WTC11 (cell line): ENCODE data around the gene RFTN1. TPM values are rescaled to one million over a fixed set of nuclear protein-coding genes. Genes with fewer than 3 reads are reported as not detected.

Experiments used
- ATAC-seq: fragments of 200-7000 bp; cut with Tn5 transposase; 2 replicates; pipeline ENCODE4 v1.10.0; 2021; ENCODE audit warnings: mild to moderate bottlenecking, moderate library complexity
- CTCF ChIA-PET: fragments of 300-600 bp; sonication (Branson Sonifier 250); formaldehyde crosslinking; loops from one replicate; lab custom pipeline; 2021; ENCODE audit warnings: antibody characterized with exemption; lab: Charles Lee
- POLR2A ChIA-PET: fragments of 350-600 bp; sonication (Branson Sonifier 250); formaldehyde crosslinking; loops from one replicate; lab custom pipeline; 2021; ENCODE audit warnings: antibody characterized with exemption; lab: Charles Lee
- DNase-seq: peaks from one replicate; pipeline ENCODE4 v3.0.0; 2021; ENCODE audit warnings: low spot score
- H3K27ac Mint-ChIP-seq: 2 replicates; pipeline ENCODE4 v1.8.0; 2021; ENCODE audit warnings: mixed read lengths
- H3K27me3 Mint-ChIP-seq: 2 replicates; pipeline ENCODE4 v1.8.0; 2021; ENCODE audit warnings: low read depth, mild to moderate bottlenecking, moderate library complexity, mixed read lengths
- H3K36me3 Mint-ChIP-seq: 2 replicates; pipeline ENCODE4 v1.8.0; 2021; ENCODE audit warnings: mixed read lengths
- H3K4me1 Mint-ChIP-seq: 2 replicates; pipeline ENCODE4 v1.8.0; 2022; ENCODE audit warnings: mixed read lengths
- H3K4me3 Mint-ChIP-seq: 2 replicates; pipeline ENCODE4 v1.8.0; 2021; ENCODE audit warnings: mild to moderate bottlenecking, moderate library complexity, mixed read lengths
- H3K9me3 Mint-ChIP-seq: 2 replicates; pipeline ENCODE4 v1.8.0; 2021; ENCODE audit warnings: mixed read lengths
- AR ChIP-seq: fragments of 250-450 bp; sonication (Bioruptor Pico); IDR thresholded peaks from 2 replicates; pipeline ENCODE4 v1.9.0; 2021; ENCODE audit warnings: mild to moderate bottlenecking
- CBFB ChIP-seq: sonication (generic); formaldehyde crosslinking; IDR thresholded peaks from 2 replicates; pipeline ENCODE4 v1.8.1; 2022; ENCODE audit warnings: mild to moderate bottlenecking, low read depth, missing genetic modification reagents
- EMX1 ChIP-seq: fragments of 250-450 bp; sonication (Bioruptor Pico); IDR thresholded peaks from 2 replicates; pipeline ENCODE4 v1.8.0; 2021; ENCODE audit warnings: mild to moderate bottlenecking
- JAZF1 ChIP-seq: fragments of 250-450 bp; sonication (Bioruptor Pico); IDR thresholded peaks from 2 replicates; pipeline ENCODE4 v1.9.0; 2021; ENCODE audit warnings: moderate library complexity, mild to moderate bottlenecking, inconsistent platforms
- NFATC4 ChIP-seq: fragments of 250-450 bp; sonication (Bioruptor Pico); IDR thresholded peaks from 2 replicates; pipeline ENCODE4 v1.9.0; 2021; ENCODE audit warnings: mild to moderate bottlenecking
- NR3C1 ChIP-seq: sonication (generic); formaldehyde crosslinking; conservative IDR thresholded peaks from 2 replicates; pipeline ENCODE4 v1.8.1; 2023; ENCODE audit warnings: low read depth, mild to moderate bottlenecking, missing genetic modification reagents
- TP53 ChIP-seq: sonication (generic); formaldehyde crosslinking; IDR thresholded peaks from 2 replicates; pipeline ENCODE4 v1.8.1; 2023; ENCODE audit warnings: mild to moderate bottlenecking, missing genetic modification reagents
- USF2 ChIP-seq: sonication (generic); formaldehyde crosslinking; IDR thresholded peaks from 2 replicates; pipeline ENCODE4 v1.8.1; 2023; ENCODE audit warnings: mild to moderate bottlenecking, missing genetic modification reagents, moderate library complexity
- ZNF416 ChIP-seq: fragments of 250-450 bp; sonication (Bioruptor Pico); IDR thresholded peaks from 2 replicates; pipeline ENCODE4 v1.9.0; 2021; ENCODE audit warnings: mild to moderate bottlenecking, inconsistent platforms
- ZNF512 ChIP-seq: sonication (generic); formaldehyde crosslinking; IDR thresholded peaks from 2 replicates; pipeline ENCODE4 v1.8.1; 2022; ENCODE audit warnings: missing genetic modification reagents, borderline replicate concordance
- total RNA-seq: library from RNA; stranded (reverse); gene quantifications from 3 replicates; pipeline ENCODE4 v1.2.3, GENCODE V29; 2021
- TF ChIP-seq, protein P1 (sequence below): fragments of 250-450 bp; sonication (Bioruptor Pico); conservative IDR thresholded peaks from 2 replicates; pipeline ENCODE4 v1.9.0; 2021; ENCODE audit warnings: mild to moderate bottlenecking
- TF ChIP-seq, protein P2 (sequence below): sonication (generic); formaldehyde crosslinking; IDR thresholded peaks from 2 replicates; pipeline ENCODE4 v1.8.1; 2022; ENCODE audit warnings: low read depth, mild to moderate bottlenecking, moderate library complexity, missing genetic modification reagents, borderline replicate concordance

RFTN1 gene
- total RNA-seq, 1 experiment from 2014 or later, result 3.8 TPM

GRCh38 chr3:16510620-16511319, 2.7 kb downstream of the RFTN1 start:
- H3K9me3 Mint-ChIP-seq, result no peaks in the 10 kb centered on the region
- no peak for DNase-seq
- H3K27me3 Mint-ChIP-seq, result peaks cover 63% of the 10 kb centered on the region
- no peak for TF ChIP-seq TP53 (CRISPR knock-in tag)
- no peak for TF ChIP-seq CBFB (CRISPR knock-in tag)
- no peak for TF ChIP-seq ZNF512 (CRISPR knock-in tag)
- no peak for TF ChIP-seq EMX1 (CRISPR knock-in tag)
- TF ChIP-seq, all 79 proteins: peak for 0
- ChIA-PET POLR2A (no interaction called here), CTCF (interaction anchor here (1.5 kb wide), 1 partner anchor 11 kb away, joined by 4 read pairs; no protein-coding TSS in a partner anchor)
- Mint-ChIP-seq H3K36me3 (no peaks in the 10 kb centered on the region), H3K4me3 (no peak overlapping the region), H3K27ac (no peak overlapping the region), H3K4me1 (peaks cover 28% of the 10 kb centered on the region)
- no peak for ATAC-seq

DNA sequence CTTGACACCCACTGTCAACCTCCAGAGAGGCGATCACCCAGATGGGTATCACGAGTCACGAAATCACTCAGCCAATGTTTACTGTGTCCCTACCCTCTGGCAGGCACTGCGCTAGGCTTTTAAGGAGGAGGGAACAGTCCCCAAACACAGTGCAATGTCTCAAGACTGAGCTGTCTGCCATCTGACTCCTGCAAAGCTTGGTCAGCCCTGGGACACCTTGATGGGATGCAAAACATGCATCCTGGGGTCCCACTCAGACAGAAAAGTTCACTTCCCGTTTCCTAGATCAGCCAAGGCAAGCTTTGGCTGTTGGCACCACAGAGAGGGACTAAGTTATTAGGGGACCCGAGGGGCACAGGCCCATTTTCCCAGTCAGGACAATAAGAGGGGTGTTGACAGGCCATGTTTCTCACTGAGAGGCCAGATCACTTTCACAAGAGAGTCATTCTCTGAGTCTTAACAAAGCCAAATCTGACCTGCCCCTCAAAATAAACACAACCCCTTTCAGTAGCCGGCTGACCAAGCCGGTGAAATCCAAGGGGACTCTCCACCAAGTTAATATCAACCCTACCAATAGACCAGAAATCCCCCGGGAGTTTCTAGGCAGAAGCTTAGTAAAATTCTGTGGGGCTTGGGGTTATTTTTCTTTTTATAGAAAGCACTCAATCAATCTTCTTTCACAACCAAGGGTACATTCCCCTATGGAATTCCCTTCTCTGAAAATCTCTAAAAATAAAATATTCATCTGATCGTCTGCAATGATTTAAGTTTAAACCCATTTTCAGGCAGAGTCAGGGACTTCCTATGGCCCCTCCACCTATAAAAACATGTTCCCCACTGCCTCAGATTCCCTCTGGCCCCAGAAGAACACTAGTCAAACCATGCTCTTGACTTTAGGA, 3.5 kb downstream of the RFTN1 start:
- DNase-seq (no peak), ATAC-seq (no peak)
- TF ChIP-seq, protein P1, sequence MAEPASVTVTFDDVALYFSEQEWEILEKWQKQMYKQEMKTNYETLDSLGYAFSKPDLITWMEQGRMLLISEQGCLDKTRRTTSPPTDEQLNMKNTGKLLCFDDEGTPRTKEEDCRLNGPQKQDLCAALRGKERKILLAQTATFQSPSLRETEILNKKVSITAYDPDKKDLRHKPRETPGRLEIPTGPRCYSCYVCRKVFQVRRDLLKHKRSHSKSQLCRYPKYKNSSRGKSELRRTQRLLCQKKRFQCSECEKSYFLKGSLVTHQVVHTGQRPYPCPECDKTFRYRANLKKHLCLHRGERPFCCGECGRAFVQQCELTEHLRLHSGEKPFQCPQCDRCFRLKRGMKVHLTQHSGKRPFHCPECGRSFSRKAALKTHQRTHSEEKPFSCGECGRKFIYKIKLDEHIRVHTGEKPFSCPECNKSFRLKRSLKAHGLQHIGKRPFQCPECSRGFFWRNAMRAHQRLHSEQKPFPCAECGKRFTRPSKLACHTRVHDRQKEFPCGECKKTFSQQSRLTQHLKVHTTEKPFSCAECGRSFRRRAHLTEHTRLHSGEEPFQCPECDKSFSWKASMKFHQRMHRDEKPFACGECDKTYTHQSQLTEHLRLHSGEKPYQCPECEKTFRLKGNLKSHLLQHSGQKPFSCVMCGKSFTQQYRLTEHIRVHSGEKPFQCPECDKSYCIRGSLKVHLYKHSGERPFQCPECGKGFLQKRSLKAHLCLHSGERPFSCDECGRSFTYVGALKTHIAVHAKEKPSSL (CRISPR knock-in tag), result no peak
- TF ChIP-seq TP53 (CRISPR knock-in tag), result no peak
- TF ChIP-seq NFATC4 (CRISPR knock-in tag), result no peak
- no peak for TF ChIP-seq NR3C1 (CRISPR knock-in tag)
- TF ChIP-seq, protein P2, sequence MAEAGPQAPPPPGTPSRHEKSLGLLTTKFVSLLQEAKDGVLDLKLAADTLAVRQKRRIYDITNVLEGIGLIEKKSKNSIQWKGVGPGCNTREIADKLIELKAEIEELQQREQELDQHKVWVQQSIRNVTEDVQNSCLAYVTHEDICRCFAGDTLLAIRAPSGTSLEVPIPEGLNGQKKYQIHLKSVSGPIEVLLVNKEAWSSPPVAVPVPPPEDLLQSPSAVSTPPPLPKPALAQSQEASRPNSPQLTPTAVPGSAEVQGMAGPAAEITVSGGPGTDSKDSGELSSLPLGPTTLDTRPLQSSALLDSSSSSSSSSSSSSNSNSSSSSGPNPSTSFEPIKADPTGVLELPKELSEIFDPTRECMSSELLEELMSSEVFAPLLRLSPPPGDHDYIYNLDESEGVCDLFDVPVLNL (CRISPR knock-in tag), result no peak
- TF ChIP-seq AR (CRISPR knock-in tag), result no peak
- no peak for TF ChIP-seq JAZF1 (CRISPR knock-in tag)
- no peak for TF ChIP-seq ZNF416
- TF ChIP-seq USF2 (CRISPR knock-in tag), result no peak
- CTCF ChIA-PET, result no interaction called here
- Mint-ChIP-seq H3K27ac (no peak overlapping the region), H3K27me3 (peaks cover 55% of the 10 kb centered on the region), H3K36me3 (no peaks in the 10 kb centered on the region), H3K9me3 (no peaks in the 10 kb centered on the region), H3K4me1 (peaks cover 28% of the 10 kb centered on the region), H3K4me3 (no peak overlapping the region)
- POLR2A ChIA-PET, result no interaction called here
